Ovary (tissue), 9 donors: Measurements from ENCODE around the gene INO80. TPM values are rescaled to one million over a fixed set of nuclear protein-coding genes. Genes with fewer than 3 reads are reported as not detected.

Experiments used
- DNase-seq, 5 donors: peaks; one replicate each; pipeline ENCODE4 v3.0.0-alpha.2; 2019 to 2020
- H3K27ac ChIP-seq, 2 donors: fragments of 200-600 bp; one replicate each; pipeline versions ENCODE4 v1.5.1 to v1.8.0; 2019 to 2022
- H3K27me3 ChIP-seq: fragments of 200-600 bp; one replicate; pipeline ENCODE4 v1.8.0; 2022
- H3K36me3 ChIP-seq: fragments of 200-600 bp; sonication (generic); one replicate; pipeline ENCODE4 v1.5.1; 2019
- H3K4me1 ChIP-seq: one replicate; pipeline ENCODE4 v1.8.1; 2013; ENCODE audit warnings: mild to moderate bottlenecking, moderate library complexity; ENCODE audit not compliant: insufficient read depth
- H3K4me3 ChIP-seq: fragments of 200-600 bp; sonication (generic); one replicate; pipeline ENCODE4 v1.5.1; 2017
- H3K9me3 ChIP-seq, 2 donors: fragments of 200-600 bp in 1 of 2; sonication (generic) in 1 of 2; one replicate each; pipeline versions ENCODE4 v1.5.1 to v1.8.1; 2013 to 2019; ENCODE audit warnings: mild to moderate bottlenecking in 1 of 2, moderate library complexity in 1 of 2
- CTCF ChIP-seq, 3 donors: fragments of 450-650 bp in 2 of 3; fragments of 200-600 bp in 1 of 3; IDR thresholded peaks; one replicate each; pipeline versions ENCODE4 v1.5.1 to v1.8.0; 2016 to 2022; ENCODE audit warnings: antibody characterized with exemption in 3 of 3, mild to moderate bottlenecking in 1 of 3
- EP300 ChIP-seq: sonication (generic); formaldehyde crosslinking; IDR thresholded peaks from one replicate; pipeline ENCODE4 v1.6.1; 2017; ENCODE audit warnings: antibody characterized with exemption
- POLR2A ChIP-seq: fragments of 450-650 bp; IDR thresholded peaks from one replicate; pipeline ENCODE4 v1.6.1; 2017; ENCODE audit warnings: antibody characterized with exemption, mild to moderate bottlenecking, moderate library complexity
- WGBS, 3 donors: extraction: QIAGEN DNeasy Blood & Tissue Kit in 1 of 3; methylation state at CpG; one replicate each; pipeline versions ENCODE4 v1.1.5 to v1.1.7; 2013 to 2017; 5-methylcytosine and 5-hydroxymethylcytosine counted together
- intact Hi-C, 4 donors: fragments of 100-400 bp; cut with DNase I; formaldehyde crosslinking; loops; one replicate each; pipeline versions ENCODE4 v1.11.0 to v1.15.1; 2022 to 2023
- polyA plus RNA-seq, 2 donors: library from polyadenylated mRNA; stranded (reverse); fragments of 200-250 nt in 1 of 2; fragments of 350-450 nt in 1 of 2; fragmentation: Illumina TruSeq in 1 of 2; extraction: RNeasy Lipid Tissue Mini Kit (QIAGEN cat#74804) in 1 of 2; gene quantifications; one replicate each; pipeline ENCODE4 v1.2.3, GENCODE V29; 2013 to 2014
- total RNA-seq, 7 donors: library from RNA; depleted of rRNA in 2 of 7; stranded (reverse); fragments of >200 nt in 2 of 7; fragmentation: NEBNext Ultra II Directional in 3 of 7; extraction: Animal tissue kit (Norgen Biotek cat#: 25700) in 3 of 7; gene quantifications; one replicate each; pipeline versions ENCODE4 v1.1.0 to v1.2.4, GENCODE V29; 2016 to 2023
- donor health status: DM: no; HTN: no; CAD: no; lungs with moderate emphysema.
- donor health status: DM: no; HTN: no; CAD: no.
- donor health status: Bipolar disorder and iron deficiency.
- donor health status: DM: yes; HTN: yes; CAD: no.
- donor health status: DM: no; HTN: no; CAD: no.
- donor health status: DM: yes; HTN: yes; CAD: no.

Gene INO80
- total and polyA plus RNA-seq, 9 donors: 12.0 to 36.0 (median 17.3) TPM

- intact Hi-C loops: no loop called here
- Histone ChIP-seq H3K27ac (no peak overlapping the region), H3K4me1 (no peaks in the 10 kb centered on the region), H3K9me3 (no peaks in the 10 kb centered on the region), H3K4me3 (no peak overlapping the region), H3K36me3 (no peaks in the 10 kb centered on the region), H3K27me3 (no peaks in the 10 kb centered on the region)
- WGBS, 3 donors: 67 to 77% (median 72%) methylated on average over 4 of the region's 4 CpGs
- DNase-seq: no peak
- no peak for TF ChIP-seq CTCF (IDR thresholded peaks at IDR 0.05)
- TF ChIP-seq POLR2A: no peak
- TF ChIP-seq EP300: no peak
Observed at GRCh38 chr15:41125931-41126642, 10.0 kb upstream of the INO80 start.

- no peak overlapping the region for H3K4me3 ChIP-seq
- H3K4me1 ChIP-seq: no peaks in the 10 kb centered on the region
- WGBS, 3 donors: 91 to 100% (median 93%) methylated on average over 1 of the region's 1 CpG
- no peak overlapping the region for H3K27ac ChIP-seq
- no peak for DNase-seq
- no peaks in the 10 kb centered on the region for H3K36me3 ChIP-seq
- intact Hi-C loops: no loop called here
- no peaks in the 10 kb centered on the region for H3K27me3 ChIP-seq
- no peaks in the 10 kb centered on the region for H3K9me3 ChIP-seq
- TF ChIP-seq POLR2A (no peak), CTCF (IDR thresholded peaks at IDR 0.05) (no peak), EP300 (no peak)
Observed at GRCh38 chr15:41125063-41125669, 9.1 kb upstream of the INO80 start.

- H3K9me3 ChIP-seq: no peaks in the 10 kb centered on the region
- no peak overlapping the region for H3K4me3 ChIP-seq
- WGBS, 3 donors: 86 to 92% (median 91%) methylated on average over 5 of the region's 5 CpGs
- H3K27ac ChIP-seq: no peak overlapping the region
- intact Hi-C loops: no loop called here
- TF ChIP-seq EP300 (no peak), POLR2A (no peak), CTCF (IDR thresholded peaks at IDR 0.05) (no peak)
- H3K27me3 ChIP-seq: no peaks in the 10 kb centered on the region
- no peaks in the 10 kb centered on the region for H3K36me3 ChIP-seq
- DNase-seq: no peak
- no peaks in the 10 kb centered on the region for H3K4me1 ChIP-seq
Observed at GRCh38 chr15:41124058-41124457, 8.0 kb upstream of the INO80 start.

DNA sequence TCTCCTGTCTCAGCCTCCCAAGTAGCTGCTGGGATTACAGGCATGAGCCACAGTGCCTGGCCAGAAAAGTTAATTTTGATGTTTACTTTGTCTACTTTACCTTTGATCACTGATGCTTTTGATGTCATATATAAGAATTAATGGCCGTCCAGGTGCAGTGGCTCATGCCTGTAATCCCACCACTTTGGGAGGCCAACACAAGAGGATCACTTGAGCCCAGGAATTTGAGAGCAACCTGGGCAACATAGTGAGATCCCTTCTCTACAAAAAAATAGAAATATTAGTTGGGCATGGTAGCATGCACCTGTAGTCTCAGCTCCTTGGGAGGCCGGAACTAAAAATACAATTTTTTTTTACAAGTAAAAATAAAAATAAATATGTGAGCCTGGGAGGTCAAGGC, 6.8 kb upstream of the INO80 start:
- WGBS, 3 donors: 71 to 84% (median 79%) methylated on average over 2 of the region's 2 CpGs
- DNase-seq: no peak
- no peaks in the 10 kb centered on the region for H3K27me3 ChIP-seq
- H3K36me3 ChIP-seq: no peaks in the 10 kb centered on the region
- no peak overlapping the region for H3K27ac ChIP-seq
- TF ChIP-seq EP300 (no peak), POLR2A (no peak), CTCF (IDR thresholded peaks at IDR 0.05) (no peak)
- intact Hi-C loops: no loop called here
- H3K9me3 ChIP-seq: no peaks in the 10 kb centered on the region
- no peaks in the 10 kb centered on the region for H3K4me1 ChIP-seq
- H3K4me3 ChIP-seq: no peak overlapping the region
